Neural progenitor cell (in vitro differentiated cells): ENCODE results near the gene ITCH.
"Not testable (repeated sequence)": the region's sequence is repeated elsewhere in the genome, so short reads cannot be mapped to it uniquely, and the experiment has no call there.

Source experiments
- EZH2 ChIP-seq: fragments of 200-600 bp; sonication (generic); IDR thresholded peaks from 2 replicates; pipeline ENCODE4 v1.6.1; 2017; ENCODE audit warnings: antibody characterized with exemption, mild to moderate bottlenecking, moderate library complexity
- TF ChIP-seq, protein P1 (sequence below): fragments of 200-600 bp; sonication (generic); IDR thresholded peaks from 2 replicates; pipeline ENCODE4 v1.5.1; 2017; ENCODE audit warnings: antibody characterized with exemption, mild to moderate bottlenecking

DNA sequence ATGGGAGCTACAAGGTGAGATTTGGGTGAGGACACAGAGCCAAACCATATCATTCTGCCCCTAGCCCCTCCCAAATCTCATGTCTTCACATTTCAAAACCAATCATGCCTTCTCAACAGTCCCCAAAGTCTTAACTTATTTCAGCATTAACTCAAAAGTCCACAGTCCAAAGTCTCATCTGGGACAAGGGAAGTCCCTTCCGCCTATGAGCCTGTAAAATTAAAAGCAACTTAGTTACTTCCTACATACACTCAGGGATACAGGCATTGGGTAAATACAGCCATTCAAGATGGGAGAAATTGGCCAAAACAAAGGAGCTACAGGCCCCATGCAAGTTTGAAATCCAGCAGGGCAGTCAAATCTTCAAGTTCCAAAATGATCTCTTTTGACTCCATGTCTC, 119.1 kb downstream of the ITCH start:
- TF ChIP-seq, protein P1, sequence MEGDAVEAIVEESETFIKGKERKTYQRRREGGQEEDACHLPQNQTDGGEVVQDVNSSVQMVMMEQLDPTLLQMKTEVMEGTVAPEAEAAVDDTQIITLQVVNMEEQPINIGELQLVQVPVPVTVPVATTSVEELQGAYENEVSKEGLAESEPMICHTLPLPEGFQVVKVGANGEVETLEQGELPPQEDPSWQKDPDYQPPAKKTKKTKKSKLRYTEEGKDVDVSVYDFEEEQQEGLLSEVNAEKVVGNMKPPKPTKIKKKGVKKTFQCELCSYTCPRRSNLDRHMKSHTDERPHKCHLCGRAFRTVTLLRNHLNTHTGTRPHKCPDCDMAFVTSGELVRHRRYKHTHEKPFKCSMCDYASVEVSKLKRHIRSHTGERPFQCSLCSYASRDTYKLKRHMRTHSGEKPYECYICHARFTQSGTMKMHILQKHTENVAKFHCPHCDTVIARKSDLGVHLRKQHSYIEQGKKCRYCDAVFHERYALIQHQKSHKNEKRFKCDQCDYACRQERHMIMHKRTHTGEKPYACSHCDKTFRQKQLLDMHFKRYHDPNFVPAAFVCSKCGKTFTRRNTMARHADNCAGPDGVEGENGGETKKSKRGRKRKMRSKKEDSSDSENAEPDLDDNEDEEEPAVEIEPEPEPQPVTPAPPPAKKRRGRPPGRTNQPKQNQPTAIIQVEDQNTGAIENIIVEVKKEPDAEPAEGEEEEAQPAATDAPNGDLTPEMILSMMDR = not testable (repeated sequence)
- not testable (repeated sequence) for TF ChIP-seq EZH2
